MM.1S (cell line): Measurements from ENCODE around the gene TUBGCP3.

Source experiments
- CTCF ChIP-seq: fragments of 300-600 bp; sonication (generic); IDR thresholded peaks from 2 replicates; pipeline ENCODE4 v1.5.1; 2016; ENCODE audit warnings: antibody characterized with exemption, low read length, mixed read lengths
- EZH2 ChIP-seq: fragments of 300-600 bp; sonication (generic); optimal IDR thresholded peaks from 2 replicates; pipeline ENCODE3; 2017; ENCODE audit warnings: low read depth, mild to moderate bottlenecking, antibody characterized with exemption, low read length, mixed read lengths
- EZH2phosphoT487 ChIP-seq: fragments of 300-600 bp; sonication (generic); IDR thresholded peaks from 2 replicates; pipeline ENCODE4 v1.6.1; 2018; ENCODE audit warnings: antibody characterized with exemption, low read length

GRCh38 chr13:112626761-112627160 is 38.8 kb upstream of the TUBGCP3 start:
- no peak for TF ChIP-seq CTCF
- no peak for TF ChIP-seq EZH2
- TF ChIP-seq EZH2phosphoT487, result no peak
